Keratinocyte (primary cell): Measurements from ENCODE around the gene ZFYVE21.

ENCODE experiments used
- EZH2 ChIP-seq: IDR thresholded peaks from one replicate; pipeline ENCODE4 v1.6.1; 2012; ENCODE audit warnings: inconsistent platforms, mild to moderate bottlenecking, low read length, moderate library complexity
- TF ChIP-seq, protein P1 (sequence below), 3 experiments: IDR thresholded peaks in 1 of 3; conservative IDR thresholded peaks in 1 of 3; optimal IDR thresholded peaks in 1 of 3; 2 replicates in 2 of 3; 3 replicates in 1 of 3; pipeline versions ENCODE3 to v1.5.1; 2011; ENCODE audit warnings: low read length in 3 of 3, mild to moderate bottlenecking in 3 of 3, moderate library complexity in 2 of 3, control low read depth in 1 of 3, inconsistent platforms in 1 of 3; ENCODE audit not compliant: insufficient read depth in 2 of 3; ENCODE audit errors: extremely low read depth in 1 of 3

- TF ChIP-seq, protein P1, sequence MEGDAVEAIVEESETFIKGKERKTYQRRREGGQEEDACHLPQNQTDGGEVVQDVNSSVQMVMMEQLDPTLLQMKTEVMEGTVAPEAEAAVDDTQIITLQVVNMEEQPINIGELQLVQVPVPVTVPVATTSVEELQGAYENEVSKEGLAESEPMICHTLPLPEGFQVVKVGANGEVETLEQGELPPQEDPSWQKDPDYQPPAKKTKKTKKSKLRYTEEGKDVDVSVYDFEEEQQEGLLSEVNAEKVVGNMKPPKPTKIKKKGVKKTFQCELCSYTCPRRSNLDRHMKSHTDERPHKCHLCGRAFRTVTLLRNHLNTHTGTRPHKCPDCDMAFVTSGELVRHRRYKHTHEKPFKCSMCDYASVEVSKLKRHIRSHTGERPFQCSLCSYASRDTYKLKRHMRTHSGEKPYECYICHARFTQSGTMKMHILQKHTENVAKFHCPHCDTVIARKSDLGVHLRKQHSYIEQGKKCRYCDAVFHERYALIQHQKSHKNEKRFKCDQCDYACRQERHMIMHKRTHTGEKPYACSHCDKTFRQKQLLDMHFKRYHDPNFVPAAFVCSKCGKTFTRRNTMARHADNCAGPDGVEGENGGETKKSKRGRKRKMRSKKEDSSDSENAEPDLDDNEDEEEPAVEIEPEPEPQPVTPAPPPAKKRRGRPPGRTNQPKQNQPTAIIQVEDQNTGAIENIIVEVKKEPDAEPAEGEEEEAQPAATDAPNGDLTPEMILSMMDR (optimal IDR thresholded peaks at IDR 0.05 in 1 of 3, IDR thresholded peaks at IDR 0.05 in 1 of 3, conservative IDR thresholded peaks at IDR 0.05 in 1 of 3; ENCODE audit: extremely low read depth in 1 of 3, insufficient read depth in 2 of 3, low read length in 3 of 3), result no peak
- TF ChIP-seq EZH2, result no peak
Measured at GRCh38 chr14:103700753-103701490, 14.7 kb upstream of the ZFYVE21 start.
